H9 (cell line): ENCODE results near the gene GRIPAP1. TPM values are rescaled to one million over a fixed set of nuclear protein-coding genes. Genes with fewer than 3 reads are reported as not detected.
A peak's percentile ranks its signal among the peaks of the same experiment; 100 is the strongest.

Source experiments
- DNase-seq: peaks from one replicate; pipeline ENCODE4 v3.0.0-alpha.2; 2017
- H2AFZ ChIP-seq: one replicate; pipeline ENCODE4 v1.6.1; 2013; ENCODE audit warnings: mild to moderate bottlenecking, low read length, control low read depth, moderate library complexity
- H2AK5ac ChIP-seq: 2 replicates; pipeline ENCODE4 v1.6.1; 2013; ENCODE audit warnings: low read length, control low read depth, mixed read lengths; ENCODE audit not compliant: insufficient read length
- H2BK120ac ChIP-seq: one replicate; pipeline ENCODE4 v1.6.1; 2013; ENCODE audit warnings: low read depth, mild to moderate bottlenecking, low read length, control low read depth, inconsistent platforms; ENCODE audit not compliant: poor library complexity, severe bottlenecking
- H2BK12ac ChIP-seq: 2 replicates; pipeline ENCODE4 v1.6.1; 2013; ENCODE audit warnings: low read length, control low read depth, mixed read lengths, low read depth; ENCODE audit not compliant: insufficient read length
- H2BK15ac ChIP-seq: 2 replicates; pipeline ENCODE4 v1.6.1; 2013; ENCODE audit warnings: low read depth, low read length, control low read depth
- H2BK20ac ChIP-seq: one replicate; pipeline ENCODE4 v1.6.1; 2013; ENCODE audit warnings: low read depth, mild to moderate bottlenecking, low read length, control low read depth, inconsistent platforms; ENCODE audit not compliant: poor library complexity, severe bottlenecking
- H2BK5ac ChIP-seq: 2 replicates; pipeline ENCODE4 v1.6.1; 2013; ENCODE audit warnings: low read length, control low read depth, mixed read lengths; ENCODE audit not compliant: insufficient read length
- H3K14ac ChIP-seq: 2 replicates; pipeline ENCODE4 v1.6.1; 2013; ENCODE audit warnings: low read length, control low read depth; ENCODE audit not compliant: insufficient read depth
- H3K18ac ChIP-seq: 2 replicates; pipeline ENCODE4 v1.6.1; 2013; ENCODE audit warnings: low read depth, mild to moderate bottlenecking, mixed read lengths, low read length, control low read depth; ENCODE audit not compliant: insufficient read length
- H3K23ac ChIP-seq: 2 replicates; pipeline ENCODE4 v1.6.1; 2013; ENCODE audit warnings: low read length, control low read depth, mixed read lengths, low read depth; ENCODE audit not compliant: insufficient read length
- H3K23me2 ChIP-seq: 2 replicates; pipeline ENCODE4 v1.6.1; 2013; ENCODE audit warnings: low read depth, mild to moderate bottlenecking, mixed read lengths, low read length, control low read depth; ENCODE audit not compliant: insufficient read length, poor library complexity, severe bottlenecking
- H3K27ac ChIP-seq: 2 replicates; pipeline ENCODE4 v1.5.1; 2013; ENCODE audit warnings: low read length, control low read depth, mixed read lengths, low read depth; ENCODE audit not compliant: insufficient read length
- H3K27me3 ChIP-seq: 2 replicates; pipeline ENCODE4 v1.6.1; 2013; ENCODE audit warnings: low read length, control low read depth, inconsistent platforms; ENCODE audit not compliant: insufficient read depth
- H3K4ac ChIP-seq: 2 replicates; pipeline ENCODE4 v1.6.1; 2013; ENCODE audit warnings: low read depth, mild to moderate bottlenecking, control low read depth, inconsistent platforms, low read length, moderate library complexity
- H3K4me1 ChIP-seq: 2 replicates; pipeline ENCODE4 v1.6.1; 2013; ENCODE audit warnings: low read length, control low read depth, inconsistent platforms; ENCODE audit not compliant: insufficient read depth
- H3K4me2 ChIP-seq: 2 replicates; pipeline ENCODE4 v1.6.1; 2013; ENCODE audit warnings: low read length, control low read depth, mixed read lengths; ENCODE audit not compliant: insufficient read length, insufficient read depth
- H3K56ac ChIP-seq: 2 replicates; pipeline ENCODE4 v1.6.1; 2013; ENCODE audit warnings: low read depth, mild to moderate bottlenecking, mixed read lengths, low read length, control low read depth; ENCODE audit not compliant: insufficient read length
- H3K79me1 ChIP-seq: 2 replicates; pipeline ENCODE4 v1.6.1; 2013; ENCODE audit warnings: low read depth, mild to moderate bottlenecking, moderate library complexity, low read length, control low read depth, inconsistent platforms; ENCODE audit not compliant: insufficient read depth, poor library complexity, severe bottlenecking
- H3K79me2 ChIP-seq: 2 replicates; pipeline ENCODE4 v1.6.1; 2013; ENCODE audit warnings: low read length, control low read depth, inconsistent platforms; ENCODE audit not compliant: insufficient read depth
- H3K9ac ChIP-seq: 2 replicates; pipeline ENCODE4 v1.6.1; 2013; ENCODE audit warnings: low read length, control low read depth, mixed read lengths; ENCODE audit not compliant: insufficient read length; ENCODE audit errors: extremely low read depth
- H3K9me3 ChIP-seq: one replicate; pipeline ENCODE4 v1.6.1; 2013; ENCODE audit warnings: low read depth, low read length, inconsistent platforms; ENCODE audit not compliant: control insufficient read depth
- H3T11ph ChIP-seq: one replicate; pipeline ENCODE4 v1.6.1; 2013; ENCODE audit warnings: mild to moderate bottlenecking, low read length, control low read depth, inconsistent platforms
- H4K20me1 ChIP-seq: one replicate; pipeline ENCODE4 v1.6.1; 2013; ENCODE audit not compliant: control insufficient read depth, insufficient read length, insufficient read depth
- H4K5ac ChIP-seq: 2 replicates; pipeline ENCODE4 v1.6.1; 2013; ENCODE audit warnings: low read depth, mild to moderate bottlenecking, mixed read lengths, low read length, control low read depth; ENCODE audit not compliant: insufficient read length
- H4K8ac ChIP-seq: replicated peaks from 2 replicates; pipeline ENCODE4 v1.6.1; 2013; ENCODE audit warnings: low read length, control low read depth, mixed read lengths, low read depth; ENCODE audit not compliant: insufficient read length
- H4K91ac ChIP-seq: 2 replicates; pipeline ENCODE4 v1.6.1; 2013; ENCODE audit warnings: low read depth, mild to moderate bottlenecking, moderate library complexity, mixed read lengths, low read length, control low read depth; ENCODE audit not compliant: insufficient read length
- H3K27ac Mint-ChIP-seq, 3 experiments: 2 replicates in 2 of 3; 3 replicates in 1 of 3; pipeline ENCODE4 v1.8.0; 2020 to 2021; ENCODE audit warnings: mixed read lengths in 3 of 3, mild to moderate bottlenecking in 1 of 3, moderate library complexity in 1 of 3
- H3K27me3 Mint-ChIP-seq: 2 replicates; pipeline ENCODE4 v1.8.0; 2021; ENCODE audit warnings: low read depth, mild to moderate bottlenecking, moderate library complexity, mixed read lengths
- H3K36me3 Mint-ChIP-seq, 3 experiments: 2 replicates in 2 of 3; 3 replicates in 1 of 3; pipeline ENCODE4 v1.8.0; 2020 to 2021; ENCODE audit warnings: low read depth in 3 of 3, mixed read lengths in 3 of 3; ENCODE audit not compliant: insufficient read depth in 1 of 3
- H3K4me1 Mint-ChIP-seq, 2 experiments: 2 replicates each; pipeline ENCODE4 v1.8.0; 2020; ENCODE audit warnings: mixed read lengths in 2 of 2
- H3K4me3 Mint-ChIP-seq, 2 experiments: 2 replicates in 1 of 2; 3 replicates in 1 of 2; pipeline ENCODE4 v1.8.0; 2020 to 2021; ENCODE audit warnings: mild to moderate bottlenecking in 2 of 2, mixed read lengths in 2 of 2, moderate library complexity in 1 of 2
- H3K9me3 Mint-ChIP-seq, 2 experiments: 2 replicates in 1 of 2; 3 replicates in 1 of 2; pipeline ENCODE4 v1.8.0; 2020; ENCODE audit warnings: mild to moderate bottlenecking in 2 of 2, mixed read lengths in 2 of 2, moderate library complexity in 1 of 2
- WGBS: extraction: QIAGEN DNeasy Blood & Tissue Kit; methylation state at CpG from one replicate; pipeline ENCODE4 v1.1.7; 2013; ENCODE audit warnings: missing lambda C conversion rate, low lambda C conversion rate, mixed read lengths; ENCODE audit not compliant: insufficient read length; ENCODE audit errors: extremely low coverage; 5-methylcytosine and 5-hydroxymethylcytosine counted together
- total RNA-seq: library from RNA; stranded (reverse); gene quantifications from 2 replicates; pipeline ENCODE4 v1.2.1, GENCODE V29; 2021
- TF ChIP-seq, protein P1 (sequence below): fragments of 200-600 bp; sonication (generic); conservative IDR thresholded peaks from 3 replicates; pipeline ENCODE4 v1.8.0; 2021; ENCODE audit warnings: antibody characterized with exemption, mild to moderate bottlenecking

GRIPAP1 gene
- total RNA-seq, 1 experiment from 2014 or later, result 71.8 TPM

DNA sequence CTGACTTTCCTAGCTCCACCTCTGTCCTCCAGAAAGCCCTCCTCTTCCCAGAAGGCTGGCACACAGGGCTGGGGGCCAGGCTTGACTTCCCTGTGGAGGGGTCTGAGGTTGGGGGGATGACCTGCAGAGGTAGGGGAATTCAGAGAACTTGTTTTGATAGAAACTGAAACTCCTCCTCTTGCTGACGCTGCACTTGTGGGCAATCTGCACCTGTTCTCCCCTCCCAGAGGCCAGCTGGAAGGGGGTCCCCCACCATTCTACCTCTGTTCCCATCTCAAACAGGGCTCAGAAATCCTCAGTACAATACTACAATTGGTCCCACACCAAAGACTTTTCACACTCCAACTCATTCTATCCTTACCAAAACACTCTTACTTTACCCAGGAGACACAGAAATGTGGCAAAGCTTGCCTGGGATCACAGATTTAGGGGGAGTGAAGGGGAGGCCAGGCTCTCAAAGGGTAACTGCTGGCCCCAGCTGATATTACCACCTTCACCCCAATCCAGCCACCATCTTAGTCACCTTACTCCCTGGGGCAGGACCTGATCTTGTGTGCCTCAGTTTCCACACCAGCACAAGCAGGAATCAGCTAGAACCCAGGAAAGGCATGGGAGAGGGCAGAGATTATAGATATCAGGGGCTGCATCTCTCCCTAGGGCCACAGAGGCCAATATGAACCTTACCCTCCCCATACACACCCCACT, 63.2 kb downstream of the GRIPAP1 start:
- peaks cover 40 to 68% (median 58%) of the 10 kb centered on the region in 3 experiments for H3K36me3 Mint-ChIP-seq
- peaks cover 3% of the 10 kb centered on the region; the same call in 1 of the 2 replicates for H3K79me2 ChIP-seq

More for the DNA sequence above, 63.2 kb downstream of the GRIPAP1 start:
- H3K4me2 ChIP-seq, result no peak overlapping the region
- H4K5ac ChIP-seq, result no peak overlapping the region
- H4K91ac ChIP-seq, result no peak overlapping the region
- no peak overlapping the region for H3K23ac ChIP-seq
- Mint-ChIP-seq H3K4me1 (peaks cover 19 to 38% of the 10 kb centered on the region in 2 experiments), H3K4me3 (peak overlapping the region in 1 of 2 experiments; percentile 40; a peak in 1 of 5 replicates), H3K27ac (peak overlapping the region; percentile 61 to 82 (median 74); a peak in 4 of 7 replicates), H3K27me3 (peaks cover 1% of the 10 kb centered on the region), H3K9me3 (peaks cover 75 to 85% of the 10 kb centered on the region in 2 experiments)
- DNase-seq, result no peak
- H3K23me2 ChIP-seq, result no peaks in the 10 kb centered on the region
- H2BK120ac ChIP-seq, result no peak overlapping the region
- H3K79me1 ChIP-seq, result peaks cover 6% of the 10 kb centered on the region
- H2BK5ac ChIP-seq, result no peak overlapping the region
- TF ChIP-seq, protein P1, sequence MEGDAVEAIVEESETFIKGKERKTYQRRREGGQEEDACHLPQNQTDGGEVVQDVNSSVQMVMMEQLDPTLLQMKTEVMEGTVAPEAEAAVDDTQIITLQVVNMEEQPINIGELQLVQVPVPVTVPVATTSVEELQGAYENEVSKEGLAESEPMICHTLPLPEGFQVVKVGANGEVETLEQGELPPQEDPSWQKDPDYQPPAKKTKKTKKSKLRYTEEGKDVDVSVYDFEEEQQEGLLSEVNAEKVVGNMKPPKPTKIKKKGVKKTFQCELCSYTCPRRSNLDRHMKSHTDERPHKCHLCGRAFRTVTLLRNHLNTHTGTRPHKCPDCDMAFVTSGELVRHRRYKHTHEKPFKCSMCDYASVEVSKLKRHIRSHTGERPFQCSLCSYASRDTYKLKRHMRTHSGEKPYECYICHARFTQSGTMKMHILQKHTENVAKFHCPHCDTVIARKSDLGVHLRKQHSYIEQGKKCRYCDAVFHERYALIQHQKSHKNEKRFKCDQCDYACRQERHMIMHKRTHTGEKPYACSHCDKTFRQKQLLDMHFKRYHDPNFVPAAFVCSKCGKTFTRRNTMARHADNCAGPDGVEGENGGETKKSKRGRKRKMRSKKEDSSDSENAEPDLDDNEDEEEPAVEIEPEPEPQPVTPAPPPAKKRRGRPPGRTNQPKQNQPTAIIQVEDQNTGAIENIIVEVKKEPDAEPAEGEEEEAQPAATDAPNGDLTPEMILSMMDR, result no peak
- no peak overlapping the region for H2BK12ac ChIP-seq
- peaks cover 4% of the 10 kb centered on the region; the same call in 1 of the 2 replicates for H3K4me1 ChIP-seq
- H4K8ac ChIP-seq, result no peak overlapping the region
- H2AFZ ChIP-seq, result no peak overlapping the region
- no peak overlapping the region for H3K14ac ChIP-seq
- H2AK5ac ChIP-seq, result no peak overlapping the region
- H4K20me1 ChIP-seq, result no peaks in the 10 kb centered on the region
- H3K27me3 ChIP-seq, result no peaks in the 10 kb centered on the region
- no peak overlapping the region for H3K18ac ChIP-seq
- H3K56ac ChIP-seq, result no peak overlapping the region
- no peak overlapping the region for H2BK20ac ChIP-seq
- H3K4ac ChIP-seq, result no peak overlapping the region
- no peak overlapping the region for H3K27ac ChIP-seq
- no CpG with 5 or more reads among the region's 1 CpG for WGBS
- H3T11ph ChIP-seq, result no peak overlapping the region
- peak overlapping the region; percentile 26 for H3K9ac ChIP-seq
- H3K9me3 ChIP-seq, result no peaks in the 10 kb centered on the region
- no peak overlapping the region for H2BK15ac ChIP-seq
